ENCODE measurements around the gene ICA1.

DNA sequence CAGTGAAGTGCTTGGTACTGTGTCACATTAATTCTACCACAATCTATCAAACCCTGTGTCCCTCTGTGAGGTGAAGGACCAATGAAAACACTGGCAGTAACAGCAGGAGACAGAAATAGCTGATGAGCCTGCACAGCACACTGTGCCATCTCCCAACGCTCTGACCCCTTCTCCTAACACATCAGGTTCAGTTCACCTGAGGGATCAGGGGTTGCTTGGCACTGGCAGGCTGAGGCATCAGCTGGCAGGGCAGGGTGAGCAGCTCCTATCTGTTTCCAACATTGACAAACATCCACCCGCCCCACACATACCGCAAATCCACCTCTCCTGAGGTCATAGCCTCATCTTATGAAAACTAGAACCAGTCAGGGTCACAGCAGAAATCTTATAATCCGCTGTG lies 120.9 kb downstream of the ICA1 start:
- TF ChIP-seq, protein P1, sequence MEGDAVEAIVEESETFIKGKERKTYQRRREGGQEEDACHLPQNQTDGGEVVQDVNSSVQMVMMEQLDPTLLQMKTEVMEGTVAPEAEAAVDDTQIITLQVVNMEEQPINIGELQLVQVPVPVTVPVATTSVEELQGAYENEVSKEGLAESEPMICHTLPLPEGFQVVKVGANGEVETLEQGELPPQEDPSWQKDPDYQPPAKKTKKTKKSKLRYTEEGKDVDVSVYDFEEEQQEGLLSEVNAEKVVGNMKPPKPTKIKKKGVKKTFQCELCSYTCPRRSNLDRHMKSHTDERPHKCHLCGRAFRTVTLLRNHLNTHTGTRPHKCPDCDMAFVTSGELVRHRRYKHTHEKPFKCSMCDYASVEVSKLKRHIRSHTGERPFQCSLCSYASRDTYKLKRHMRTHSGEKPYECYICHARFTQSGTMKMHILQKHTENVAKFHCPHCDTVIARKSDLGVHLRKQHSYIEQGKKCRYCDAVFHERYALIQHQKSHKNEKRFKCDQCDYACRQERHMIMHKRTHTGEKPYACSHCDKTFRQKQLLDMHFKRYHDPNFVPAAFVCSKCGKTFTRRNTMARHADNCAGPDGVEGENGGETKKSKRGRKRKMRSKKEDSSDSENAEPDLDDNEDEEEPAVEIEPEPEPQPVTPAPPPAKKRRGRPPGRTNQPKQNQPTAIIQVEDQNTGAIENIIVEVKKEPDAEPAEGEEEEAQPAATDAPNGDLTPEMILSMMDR (IDR thresholded peaks at IDR 0.05) = no peak
- TF ChIP-seq EZH2phosphoT487 (IDR thresholded peaks at IDR 0.05) = no peak

Data from neural progenitor cell (in vitro differentiated cells).